ENCODE measurements around the gene SMR3B.

Gene SMR3B

DNA sequence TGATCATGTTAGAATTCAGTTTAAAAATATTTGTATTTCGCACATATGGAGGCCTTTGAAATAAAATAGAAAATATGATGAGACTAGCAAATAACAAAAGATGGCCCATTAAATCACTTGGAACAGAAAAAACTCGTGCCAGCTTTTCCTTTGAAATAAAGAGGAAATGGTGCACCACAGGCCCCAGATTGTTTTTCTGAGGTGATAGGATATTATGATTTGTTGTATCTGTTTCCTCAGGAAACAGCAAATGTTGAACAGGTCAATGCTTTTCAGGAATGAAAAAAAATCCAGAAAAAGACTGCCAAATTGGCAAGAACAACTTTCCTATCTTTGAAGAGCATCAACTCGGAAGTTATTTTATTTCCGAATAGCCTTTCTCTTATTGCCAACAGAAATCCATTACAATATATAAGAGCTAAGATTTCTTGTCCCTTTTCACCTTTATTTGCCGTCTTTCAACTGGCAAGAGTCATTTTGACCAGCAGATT, at the start of gene SMR3B:
Gene SMR3B (plus strand): TSS at position 441 of the 491 bp plus-strand sequence. CDS start 1,380 bp downstream, outside the sequence.
- DNase-seq (ENCODE audit: low spot score), result no peak

DNA sequence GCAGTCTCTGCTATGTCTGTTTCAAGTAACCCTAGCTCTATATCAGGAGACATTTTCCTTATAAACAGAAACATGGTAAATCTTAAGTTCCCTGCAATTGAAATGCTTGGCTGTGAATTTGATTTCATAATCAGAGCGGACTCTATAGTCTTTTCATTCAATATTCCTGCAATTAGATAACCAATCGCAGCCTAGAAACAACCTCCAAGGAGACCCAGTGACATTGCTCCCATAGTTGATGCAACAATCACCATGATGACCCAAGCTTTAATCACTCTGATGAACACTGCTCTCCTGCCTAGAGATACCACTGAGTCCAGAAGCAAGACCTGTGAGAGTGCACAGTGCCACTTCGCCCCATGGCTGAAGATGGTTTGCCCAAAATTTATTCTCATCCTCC, 48.2 kb upstream of the SMR3B start, which contains the start of gene CABS1:
Gene CABS1 (plus strand): TSS at position 301 of the 400 bp plus-strand sequence. CDS start 59 bp downstream, at position 360.
- DNase-seq (ENCODE audit: low spot score), result no peak

DNA sequence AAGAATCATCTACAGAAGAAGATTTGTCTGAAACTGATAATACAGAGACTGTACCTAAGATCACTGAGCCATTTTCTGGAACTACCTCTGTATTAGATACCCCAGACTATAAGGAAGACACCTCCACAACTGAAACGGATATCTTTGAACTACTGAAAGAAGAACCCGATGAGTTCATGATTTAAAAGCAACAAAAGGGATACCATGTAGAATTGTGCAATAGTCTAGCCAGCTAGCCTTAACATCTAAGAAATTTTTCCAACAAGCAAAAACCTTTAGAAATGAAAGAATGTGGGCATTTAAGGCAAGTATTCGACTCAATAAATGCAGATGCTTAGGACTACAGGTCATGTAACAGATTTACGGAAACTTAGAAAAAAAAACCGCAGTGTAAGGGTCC, 46.9 kb upstream of the SMR3B start:
- DNase-seq (ENCODE audit: low spot score), result no peak

DNA sequence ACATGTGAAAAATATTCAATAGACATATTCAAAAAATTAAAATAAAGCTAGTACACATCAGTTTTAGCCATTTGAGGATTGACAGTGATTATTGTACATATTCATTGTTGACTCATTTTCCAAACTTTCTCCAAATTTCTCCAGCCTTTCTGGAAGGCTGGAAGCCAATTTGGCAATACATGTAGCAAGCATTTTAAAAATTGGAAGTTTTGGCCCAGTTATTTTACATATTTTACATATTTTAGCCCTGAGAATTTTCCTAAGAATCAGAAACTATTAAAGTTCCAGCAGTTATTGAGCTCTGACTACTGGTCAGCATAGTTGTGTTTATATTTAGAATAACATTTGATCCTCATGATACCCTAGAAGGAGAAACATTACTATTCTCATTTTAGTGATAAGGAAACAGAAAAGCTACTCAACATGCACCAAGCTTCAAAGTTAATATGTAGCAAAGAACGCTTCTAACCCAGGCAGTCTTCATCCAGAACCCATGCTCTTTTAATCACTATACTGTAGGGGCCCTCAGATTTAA, 45.0 kb upstream of the SMR3B start:
- no peak for DNase-seq (ENCODE audit: low spot score)

DNA sequence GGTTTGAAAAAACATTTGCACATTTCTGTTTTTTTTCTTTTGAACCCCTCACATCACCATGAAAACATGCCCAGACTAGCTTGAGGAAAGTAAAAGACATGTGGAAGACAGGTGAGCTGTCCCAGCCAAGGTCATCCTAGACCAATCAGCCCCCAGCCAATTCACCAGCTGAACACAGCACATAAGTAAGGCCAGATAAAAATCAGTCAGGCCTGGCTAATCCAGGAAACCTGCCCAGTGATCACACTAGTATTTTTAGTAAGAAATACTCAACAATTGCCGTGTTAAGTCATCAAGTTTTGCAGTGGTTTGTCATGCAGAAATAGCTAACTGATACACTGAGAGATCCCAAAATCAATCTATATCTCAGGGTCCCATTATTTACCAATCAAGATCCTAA, 26.7 kb upstream of the SMR3B start:
- DNase-seq (ENCODE audit: low spot score), result no peak

DNA sequence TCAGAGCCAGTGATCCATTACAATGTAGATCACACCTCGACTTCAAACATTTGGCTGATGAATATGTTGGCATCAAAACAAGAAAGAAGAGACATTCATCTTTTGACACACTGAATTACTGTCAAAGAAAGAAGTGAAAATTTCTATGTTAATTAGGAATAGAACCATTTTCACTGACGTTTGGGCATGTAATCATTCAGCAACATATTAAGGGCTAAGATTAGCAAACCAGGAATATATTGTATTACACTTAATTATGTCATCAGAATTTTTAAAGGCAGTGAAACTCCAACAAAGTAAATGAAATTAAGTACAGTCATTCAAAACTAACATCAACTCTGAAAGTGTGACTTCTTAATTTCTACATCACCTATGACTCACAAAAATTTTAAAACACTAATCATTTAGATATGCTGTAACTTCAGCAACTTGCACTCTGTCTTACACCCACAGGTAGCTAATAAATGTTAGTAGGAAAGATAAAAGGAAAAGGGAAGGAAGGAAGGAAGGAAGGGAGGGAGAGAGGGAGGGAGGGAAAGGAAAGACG, 23.7 kb upstream of the SMR3B start:
- no peak for DNase-seq (ENCODE audit: low spot score)

DNA sequence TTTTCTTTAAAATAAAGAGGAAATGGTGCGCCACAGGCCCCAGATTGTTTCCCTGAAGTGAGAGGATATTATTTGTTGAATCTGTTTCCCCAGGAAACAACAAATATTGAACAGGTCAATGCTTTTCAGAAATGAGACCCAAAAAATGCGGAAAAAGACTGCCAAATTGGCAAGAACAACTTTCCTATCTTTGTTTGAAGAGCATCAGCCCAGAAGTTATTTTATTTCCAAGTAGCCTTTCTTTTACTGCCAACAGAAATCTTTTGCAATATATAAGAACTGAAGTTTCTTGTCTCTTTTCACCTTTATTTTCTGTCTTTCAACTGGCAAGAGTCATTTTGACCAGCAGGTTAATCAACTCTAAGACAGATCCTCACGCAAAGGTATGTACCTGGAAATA, 22.5 kb upstream of the SMR3B start, which contains the start of gene SMR3A:
Gene SMR3A (plus strand): TSS at position 301 of the 400 bp plus-strand sequence. CDS start 1,356 bp downstream, outside the sequence.
- no peak for DNase-seq (ENCODE audit: low spot score)

DNA sequence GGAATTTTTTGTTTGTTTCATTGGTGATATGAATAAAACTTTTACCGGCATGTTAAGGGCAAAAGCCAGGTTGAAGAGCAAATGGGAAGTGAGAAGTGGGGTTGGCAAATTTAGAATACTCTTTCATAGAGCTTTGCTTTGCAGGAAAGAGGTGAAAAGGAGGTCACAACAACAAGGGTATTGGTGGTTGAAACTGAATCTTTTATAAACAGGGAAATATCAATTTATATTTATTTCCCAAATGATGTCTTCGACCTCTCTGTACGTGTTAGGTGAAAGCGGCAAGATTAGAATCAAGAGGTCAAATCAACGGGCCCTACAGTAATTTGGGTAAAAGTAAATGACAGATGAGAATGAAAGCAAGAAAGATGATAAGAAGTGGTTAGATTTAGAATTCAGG, 18.9 kb upstream of the SMR3B start:
- no peak for DNase-seq (ENCODE audit: low spot score)

DNA sequence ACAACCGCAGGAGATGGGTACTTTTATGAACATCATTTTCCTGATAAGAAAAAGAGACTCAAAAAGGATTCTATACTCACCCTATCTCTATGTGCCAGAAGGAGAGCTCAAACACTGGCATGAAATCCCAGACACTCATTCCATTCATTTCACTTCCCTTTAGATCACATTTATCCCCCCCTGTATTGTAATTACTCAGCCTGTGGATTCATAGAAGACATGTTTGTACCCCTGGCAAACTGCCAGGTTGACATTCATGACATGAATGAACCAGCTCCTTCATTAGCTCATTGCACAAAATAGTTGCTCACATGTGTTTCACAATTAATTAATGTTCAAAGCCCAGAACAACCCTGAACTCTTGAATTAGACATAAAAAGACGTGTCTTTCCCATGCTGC, 17.5 kb upstream of the SMR3B start:
- no peak for DNase-seq (ENCODE audit: low spot score)

DNA sequence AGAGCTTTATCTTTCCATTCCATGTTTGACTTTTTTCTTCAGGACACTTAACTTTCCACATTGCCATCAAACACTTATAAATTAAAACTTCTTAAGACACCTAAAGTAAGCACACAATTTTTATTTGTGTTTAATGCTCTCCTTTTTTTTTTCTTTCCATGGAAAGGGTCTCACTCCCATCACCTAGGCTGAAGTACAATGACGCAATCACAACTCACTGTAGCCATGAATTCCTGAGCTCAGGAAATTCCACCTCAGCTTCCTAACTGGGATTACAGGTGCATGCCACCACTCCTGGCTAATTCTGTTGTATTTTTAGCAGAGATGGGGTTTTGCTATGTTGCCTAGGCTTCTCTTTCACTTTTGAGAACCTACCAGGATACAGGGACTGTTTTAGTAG, 15.1 kb upstream of the SMR3B start:
- no peak for DNase-seq (ENCODE audit: low spot score)

DNA sequence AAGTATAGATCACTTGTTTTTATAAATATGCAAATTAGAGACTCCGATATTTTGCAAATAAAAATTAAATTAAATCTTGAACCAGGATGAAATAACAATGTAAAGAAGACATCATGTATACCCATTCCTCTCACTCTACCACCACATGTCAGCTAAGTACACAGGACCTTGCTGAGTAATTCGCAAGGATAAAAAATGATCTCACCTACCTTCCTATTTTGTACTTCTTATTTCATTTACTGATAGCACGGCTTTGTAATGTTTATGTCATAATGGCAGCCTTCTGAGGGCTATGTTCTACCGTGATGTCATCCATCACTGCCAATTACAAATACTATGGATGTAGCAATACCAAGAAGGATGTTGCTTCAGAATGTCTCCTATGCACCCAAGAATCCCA, 10.9 kb upstream of the SMR3B start:
- no peak for DNase-seq (ENCODE audit: low spot score)

DNA sequence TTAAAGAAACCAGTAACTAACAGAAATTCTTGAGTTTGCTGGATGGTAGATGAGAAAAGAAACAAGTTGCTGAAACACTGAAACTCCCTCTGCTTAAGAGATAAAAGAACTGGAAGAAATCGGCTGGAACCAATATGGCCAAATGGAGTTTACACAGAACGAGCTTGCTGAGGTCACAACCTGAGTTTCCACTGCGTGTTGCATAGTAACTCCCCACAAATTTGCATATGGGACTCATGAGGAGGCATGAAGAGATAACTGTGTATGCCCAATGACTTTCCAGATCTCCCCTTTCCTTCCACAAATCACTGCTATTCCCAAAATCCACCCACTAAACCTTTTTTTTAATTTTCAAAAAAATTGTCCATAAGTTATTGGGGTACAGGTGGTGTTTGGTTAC, 10.2 kb upstream of the SMR3B start:
- DNase-seq (ENCODE audit: low spot score), result no peak

DNA sequence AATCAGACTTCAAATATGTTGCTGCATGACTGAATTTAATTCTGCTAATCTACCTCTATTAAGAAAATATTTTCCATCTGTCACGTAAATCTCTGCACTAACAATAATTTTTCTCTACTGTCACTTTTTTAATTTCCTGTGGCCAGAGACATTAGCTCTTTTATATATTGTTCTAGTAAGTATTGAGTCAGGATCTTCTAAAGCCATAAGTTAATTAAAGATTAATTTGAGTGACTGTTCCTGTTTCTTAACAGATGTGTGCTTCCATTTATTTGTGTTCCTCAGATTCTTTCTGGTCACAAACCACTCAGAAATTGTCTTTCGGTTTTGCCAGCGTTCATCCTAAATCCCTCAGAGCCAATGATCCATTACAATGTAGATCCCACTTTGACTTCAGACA, 2.4 kb upstream of the SMR3B start:
- DNase-seq (ENCODE audit: low spot score), result no peak

DNA sequence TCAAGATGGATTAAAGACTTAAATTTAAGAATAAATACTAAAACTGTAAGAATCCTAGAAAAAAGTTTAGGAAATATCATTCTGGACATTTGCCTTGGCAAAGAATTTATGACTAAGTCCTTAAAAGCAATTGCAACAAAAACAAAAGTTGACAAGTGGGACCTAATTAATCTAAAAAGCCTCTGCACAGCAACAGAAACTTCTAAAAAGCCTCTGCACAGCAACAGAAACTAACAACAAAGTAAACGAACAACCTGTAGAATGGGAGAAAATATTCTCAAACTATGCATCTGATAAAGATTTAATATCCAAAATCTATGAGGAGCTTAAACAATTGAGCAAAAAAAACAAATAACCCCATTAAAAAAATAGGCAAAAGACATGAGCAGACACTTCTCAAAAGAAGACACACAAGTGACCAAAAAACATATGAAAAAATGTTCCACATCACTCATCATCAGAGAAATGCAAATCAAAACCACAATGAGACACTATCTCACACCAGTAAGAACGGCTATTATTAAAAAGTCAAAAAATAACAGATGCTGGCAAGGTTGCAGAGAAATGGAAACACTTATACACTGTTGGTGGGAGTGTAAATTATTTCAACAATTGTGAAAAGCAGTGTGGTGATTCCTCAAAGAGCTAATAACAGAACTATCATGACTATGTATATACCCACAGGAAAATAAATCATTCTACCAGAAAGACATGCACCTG, 9.3 kb downstream of the SMR3B start:
- DNase-seq (ENCODE audit: low spot score), result no peak

DNA sequence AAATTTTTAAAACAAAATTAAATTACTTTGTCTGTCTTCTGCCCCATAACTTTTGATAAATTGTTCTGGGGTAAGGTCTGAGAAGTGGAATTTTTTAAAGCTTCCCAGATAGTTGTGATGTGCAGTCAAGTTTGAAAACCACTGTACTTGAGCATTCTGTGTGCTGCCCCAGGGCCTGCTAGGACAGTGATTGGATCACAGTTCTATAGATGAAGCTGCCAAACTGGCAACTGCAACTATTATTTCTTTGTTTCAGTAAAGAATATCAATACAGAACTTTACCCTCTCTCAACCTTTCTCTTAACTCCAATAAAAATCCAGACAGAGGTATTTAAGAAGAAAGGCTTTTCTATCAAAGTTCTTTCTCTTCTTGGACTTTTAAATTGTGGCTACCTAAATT, 14.6 kb downstream of the SMR3B start, which contains the start of gene OPRPN:
Gene OPRPN (plus strand): TSS at position 361 of the 400 bp plus-strand sequence. CDS start 1,346 bp downstream, outside the sequence.
- DNase-seq (ENCODE audit: low spot score), result no peak

DNA sequence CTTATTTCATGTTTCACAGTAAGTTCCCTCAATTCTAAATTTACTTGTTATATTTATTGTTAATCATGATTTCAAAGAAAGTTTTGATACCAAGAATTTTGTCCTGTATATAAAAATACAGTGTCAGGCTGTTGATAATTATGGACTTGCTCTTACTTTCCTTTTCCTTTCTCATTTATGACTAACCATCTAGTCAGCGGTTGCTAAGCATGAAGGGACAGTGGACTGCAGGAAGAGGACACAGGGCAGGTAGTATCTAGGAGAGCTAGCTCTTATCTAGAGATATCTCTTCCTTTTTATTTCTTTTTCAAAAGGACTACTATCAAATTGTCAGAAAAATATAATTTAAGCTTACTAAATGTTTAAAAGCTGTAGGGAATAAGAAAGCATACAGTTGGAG, 16.4 kb downstream of the SMR3B start:
- DNase-seq (ENCODE audit: low spot score), result no peak

DNA sequence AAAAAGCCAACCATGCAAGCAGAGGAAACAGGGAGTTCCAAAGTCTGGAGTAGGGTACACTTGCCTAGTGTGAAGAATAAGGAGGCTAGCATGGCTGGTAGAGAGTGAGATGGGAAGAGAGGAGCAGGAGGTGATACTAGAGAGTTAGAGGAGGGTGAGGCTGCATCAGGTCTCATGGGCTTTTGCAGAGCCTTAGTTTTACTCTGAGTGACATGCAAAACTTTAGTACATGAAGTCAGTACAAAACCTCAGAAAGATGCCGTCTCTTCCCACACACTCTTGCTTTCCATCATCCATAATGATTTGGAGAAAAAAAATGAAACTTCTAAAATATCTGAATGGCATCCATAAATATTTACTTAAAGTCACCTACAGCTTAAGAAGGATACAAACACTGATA, 19.8 kb downstream of the SMR3B start:
- DNase-seq (ENCODE audit: low spot score), result no peak

DNA sequence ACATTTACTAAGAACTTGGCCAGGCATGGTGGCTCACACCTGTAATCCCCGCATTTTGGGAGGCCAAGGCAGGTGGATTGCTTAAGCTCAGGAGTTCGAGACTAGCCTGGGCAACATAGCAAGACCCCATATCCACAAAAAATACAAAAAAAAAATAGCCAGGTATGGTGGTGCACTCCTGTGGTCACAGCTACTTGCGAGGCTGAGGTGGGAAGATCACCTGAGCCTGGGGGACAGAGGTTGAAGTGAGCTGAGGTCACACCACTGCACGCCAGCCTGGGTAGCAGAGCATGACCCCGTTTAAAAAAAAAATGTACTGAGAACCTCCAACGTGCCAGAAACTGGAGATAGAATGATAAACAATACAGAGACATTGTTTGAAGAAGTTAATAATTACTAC, 22.8 kb downstream of the SMR3B start:
- no peak for DNase-seq (ENCODE audit: low spot score)

DNA sequence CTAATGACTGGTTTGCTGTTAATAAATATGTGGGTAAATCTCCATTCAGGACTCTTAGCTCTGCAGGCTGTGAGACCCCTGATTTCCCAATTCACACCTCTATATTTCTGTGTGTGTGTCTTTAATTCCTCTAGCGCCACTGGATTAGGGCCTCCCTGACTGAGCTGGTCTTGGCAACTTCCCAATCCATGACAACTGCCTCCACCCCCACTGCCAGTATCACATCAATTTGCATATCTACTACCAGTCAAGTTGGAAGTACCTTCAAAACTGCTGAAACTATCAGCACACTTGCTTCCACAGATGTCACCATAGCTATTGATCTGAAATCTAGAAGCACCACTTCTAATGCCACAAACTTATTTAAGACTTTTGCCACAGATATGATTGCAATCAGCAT, 42.4 kb downstream of the SMR3B start:
- no peak for DNase-seq (ENCODE audit: low spot score)

DNA sequence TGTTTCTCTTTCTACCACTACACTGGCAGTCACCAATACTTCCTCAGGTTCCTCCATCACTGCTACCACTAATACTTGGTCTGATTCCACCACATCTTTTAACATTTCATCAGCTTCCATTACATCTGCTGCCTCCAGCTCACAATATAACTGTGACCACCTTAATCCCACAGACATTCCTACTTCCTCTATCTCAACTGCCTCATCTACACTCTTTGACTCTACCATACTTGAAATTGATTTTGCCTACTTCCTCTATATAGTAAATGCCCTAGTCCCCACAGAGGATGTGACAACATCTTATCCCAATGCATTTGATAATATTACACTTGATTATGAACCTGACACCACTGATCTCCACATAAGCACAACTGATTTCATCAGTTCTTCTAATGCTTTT, 43.9 kb downstream of the SMR3B start:
- DNase-seq (ENCODE audit: low spot score), result no peak

DNA sequence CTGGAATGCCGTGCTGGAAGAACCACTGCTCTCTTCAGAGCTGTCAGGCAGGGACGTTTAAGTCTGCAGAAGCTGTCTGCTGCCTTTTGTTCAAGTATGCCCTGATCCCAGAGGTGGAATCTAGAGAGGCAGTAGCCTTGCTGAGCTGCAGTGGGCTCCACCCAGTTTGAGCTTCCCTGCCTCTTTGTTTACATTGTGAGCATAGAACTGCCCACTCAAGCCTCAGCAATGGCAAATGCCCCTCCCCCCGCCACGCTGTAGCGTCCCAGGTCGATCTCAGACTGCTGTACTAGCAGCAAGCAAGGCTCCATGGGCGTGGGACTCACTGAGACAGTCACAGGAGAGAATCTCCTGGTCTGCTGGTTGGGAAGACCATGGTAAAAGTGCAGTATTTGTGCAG, 54.3 kb downstream of the SMR3B start:
- DNase-seq (ENCODE audit: low spot score), result no peak
